DMS114 treated with DMSO at 0.1 percent for 48 hours (cell line): Measurements from ENCODE around the gene TBC1D22B.
"Not testable (repeated sequence)": the region's sequence is repeated elsewhere in the genome, so short reads cannot be mapped to it uniquely, and the experiment has no call there.

Experiments
- DNase-seq: peaks from one replicate; lab custom pipeline; 2025; ENCODE audit not compliant: unreplicated experiment; lab: John Stamatoyannopoulos, UW

TBC1D22B gene

DNA sequence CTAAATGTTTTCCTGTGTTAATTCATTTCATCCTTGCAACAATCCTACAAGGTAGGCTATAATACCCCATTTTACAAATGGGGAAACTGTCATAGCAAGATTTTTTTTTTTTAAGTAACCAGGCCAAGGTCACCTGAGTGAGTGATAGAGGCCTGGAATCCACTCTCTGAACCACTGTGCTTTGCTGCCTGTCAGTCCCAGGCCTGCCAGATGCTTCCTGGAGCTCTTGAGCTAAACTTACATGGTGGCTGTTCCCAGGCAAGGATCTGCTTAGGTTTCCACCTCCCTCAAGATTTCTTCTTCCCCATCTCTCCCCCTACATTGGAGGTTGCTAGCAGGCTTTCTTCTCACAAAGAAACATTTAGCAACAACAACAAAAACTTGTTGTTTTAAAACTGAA, 63.5 kb downstream of the TBC1D22B start:
- DNase-seq, result no peak

GRCh38 chr6:37321516-37322415, 64.2 kb downstream of the TBC1D22B start:
- DNase-seq, result no peak

DNA sequence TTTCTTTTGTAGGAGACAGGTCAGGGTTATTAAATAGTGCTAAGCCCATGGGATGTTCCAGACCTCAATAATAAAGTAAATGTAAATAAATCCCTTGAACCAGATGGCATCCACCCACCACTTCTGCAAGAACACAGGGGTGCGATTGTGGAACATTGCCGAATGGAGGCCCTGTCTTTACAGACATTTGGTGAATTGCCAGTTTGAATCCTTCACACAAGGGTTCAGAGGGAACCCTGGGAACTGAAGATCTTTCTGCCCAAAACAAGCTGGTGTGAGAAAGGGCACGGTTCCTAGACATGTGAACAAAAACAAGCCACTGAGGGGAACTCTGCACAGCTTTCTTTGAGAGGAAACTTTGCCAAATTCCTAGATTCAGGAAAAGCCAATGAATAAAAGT, 66.0 kb downstream of the TBC1D22B start:
- no peak for DNase-seq

DNA sequence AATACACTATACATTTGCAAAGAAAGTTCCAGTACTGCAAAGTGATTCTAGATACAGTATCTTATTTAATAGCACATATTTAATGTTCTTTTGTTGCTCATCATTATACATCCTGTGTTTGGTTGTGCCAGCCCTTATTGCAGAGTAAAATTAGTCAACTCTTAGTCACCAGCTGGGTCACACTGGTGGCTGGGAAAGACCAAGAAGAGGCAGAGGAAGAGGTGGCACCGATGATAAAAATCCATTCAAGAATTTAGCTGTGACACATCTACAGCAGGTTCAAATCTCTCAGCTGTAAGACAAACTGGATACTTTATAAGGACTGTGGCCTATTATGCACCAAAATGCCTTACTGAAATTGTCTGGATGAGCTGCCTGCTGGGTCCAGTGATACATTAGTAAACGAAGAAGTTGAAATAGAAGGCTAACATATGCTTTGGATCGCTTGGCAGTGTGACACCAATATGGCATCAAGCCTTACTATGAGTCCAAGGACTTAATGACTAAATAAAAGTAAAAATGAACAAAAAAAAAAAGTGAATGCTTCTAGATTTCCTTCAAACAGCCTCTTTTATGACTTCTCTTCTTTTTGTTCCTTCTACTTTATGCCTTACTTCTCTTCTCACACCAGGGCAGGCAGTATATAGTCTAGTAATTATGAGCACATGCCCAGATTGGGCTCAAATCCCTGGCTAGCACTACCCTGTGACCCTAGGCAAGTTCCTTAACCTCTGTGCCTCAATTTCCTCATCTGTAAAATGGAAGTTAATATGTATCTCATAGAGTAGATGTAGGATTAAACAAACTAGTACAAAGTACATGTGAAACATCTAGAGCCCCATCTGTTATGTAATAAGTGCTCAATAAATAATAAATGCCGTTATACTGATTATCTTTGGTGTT, 66.8 kb downstream of the TBC1D22B start:
- DNase-seq, result no peak

- not testable (repeated sequence) for DNase-seq
Observed at GRCh38 chr6:37330345-37330744, 72.8 kb downstream of the TBC1D22B start.

DNA sequence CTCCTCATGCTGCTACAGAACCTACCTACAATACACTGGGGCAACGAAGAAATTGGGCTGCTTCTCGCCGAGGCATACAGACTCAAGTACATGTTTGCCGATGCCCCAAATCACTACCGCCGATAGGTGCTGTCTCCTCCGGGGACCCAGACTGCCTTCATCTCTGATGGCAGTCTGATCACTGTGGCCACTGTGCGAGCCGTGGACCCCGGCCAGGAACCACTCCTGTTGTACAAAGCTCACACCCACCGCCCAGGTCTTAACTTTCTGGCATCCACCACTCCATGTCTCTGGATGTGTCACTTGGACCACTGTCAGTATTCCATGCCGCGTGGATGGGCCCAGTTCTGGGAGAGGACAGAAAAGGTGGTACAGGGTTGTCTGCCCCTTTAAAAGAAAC, 73.5 kb downstream of the TBC1D22B start:
- no peak for DNase-seq

- no peak for DNase-seq
Observed at GRCh38 chr6:37332894-37333293, 75.3 kb downstream of the TBC1D22B start.

DNA sequence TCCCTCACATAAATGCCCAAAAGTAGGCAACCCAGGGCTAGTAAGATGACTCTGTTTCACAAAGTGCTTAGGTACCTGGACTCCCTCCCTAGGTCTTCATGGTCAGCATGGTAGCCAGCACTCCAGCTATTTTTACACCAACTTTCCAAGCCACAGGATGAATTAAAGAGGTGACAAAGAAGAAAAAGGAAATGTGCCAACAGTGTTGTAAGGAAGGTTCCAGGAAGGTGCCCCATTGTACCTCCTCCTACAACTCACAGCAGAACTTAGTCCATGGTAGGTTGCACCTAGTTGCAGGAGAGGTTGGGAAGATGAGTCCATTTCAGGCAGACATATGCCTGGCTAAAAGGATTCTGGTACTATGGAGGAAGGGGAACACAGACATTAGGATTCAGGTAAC, 76.5 kb downstream of the TBC1D22B start:
- no peak for DNase-seq

DNA sequence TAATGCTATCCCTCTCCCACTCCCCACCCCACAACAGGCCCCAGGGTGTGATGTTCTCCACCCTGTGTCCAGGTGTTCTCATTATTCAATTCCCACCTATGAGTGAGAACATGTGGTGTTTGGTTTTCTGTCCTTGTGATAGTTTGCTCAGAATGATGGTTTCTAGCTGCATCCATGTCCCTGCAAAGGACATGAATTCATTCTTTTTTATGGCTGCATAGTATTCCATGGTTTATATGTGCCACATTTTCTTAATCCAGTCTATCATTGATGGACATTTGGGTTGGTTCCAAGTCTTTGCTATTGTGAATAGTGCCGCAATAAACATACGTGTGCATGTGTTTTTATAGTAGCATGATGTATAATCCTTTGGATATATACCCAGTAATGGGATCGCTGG, 80.7 kb downstream of the TBC1D22B start:
- not testable (repeated sequence) for DNase-seq

GRCh38 chr6:37338745-37339255, 81.2 kb downstream of the TBC1D22B start:
- no peak for DNase-seq

DNA sequence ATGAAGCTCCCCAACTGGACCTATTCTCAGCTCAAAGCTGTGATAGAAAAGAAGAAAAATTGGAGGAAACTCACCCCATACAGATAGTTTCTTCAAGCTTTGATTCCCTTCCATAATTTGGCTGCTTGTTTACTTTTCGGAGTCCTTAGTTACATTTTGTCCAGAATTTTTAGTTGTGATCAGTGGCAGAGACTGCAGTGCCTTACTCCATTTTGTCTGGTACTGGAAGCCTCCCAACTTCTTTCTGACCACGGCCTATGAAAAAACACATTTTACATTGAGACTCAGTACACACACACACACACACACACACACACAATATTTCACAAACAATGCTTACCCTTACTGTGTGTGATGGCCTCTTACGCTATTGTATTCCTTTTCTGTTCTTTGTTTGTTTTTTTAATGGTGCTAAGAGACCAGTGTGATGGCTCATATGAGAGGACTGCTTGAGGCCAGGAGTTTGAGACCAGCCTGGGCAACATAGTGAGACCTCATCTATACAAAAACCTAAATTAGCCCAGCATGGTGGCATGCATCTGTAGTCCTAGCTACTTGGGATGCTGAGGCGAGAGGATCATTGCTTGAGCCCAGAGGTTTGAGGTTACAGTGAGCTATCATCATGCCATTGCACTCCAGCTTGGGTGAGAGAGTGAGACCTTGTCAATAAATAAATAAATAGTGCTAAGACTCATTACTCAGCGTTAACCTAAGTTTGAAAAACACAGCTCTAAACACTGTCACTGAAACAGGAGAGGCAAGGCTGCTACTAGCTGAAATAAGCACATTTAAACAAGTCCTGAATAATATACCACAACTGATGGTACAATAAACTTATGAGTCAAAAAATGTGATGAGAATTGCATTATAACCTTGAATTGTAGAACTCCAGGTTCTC, 82.4 kb downstream of the TBC1D22B start:
- no peak for DNase-seq

DNA sequence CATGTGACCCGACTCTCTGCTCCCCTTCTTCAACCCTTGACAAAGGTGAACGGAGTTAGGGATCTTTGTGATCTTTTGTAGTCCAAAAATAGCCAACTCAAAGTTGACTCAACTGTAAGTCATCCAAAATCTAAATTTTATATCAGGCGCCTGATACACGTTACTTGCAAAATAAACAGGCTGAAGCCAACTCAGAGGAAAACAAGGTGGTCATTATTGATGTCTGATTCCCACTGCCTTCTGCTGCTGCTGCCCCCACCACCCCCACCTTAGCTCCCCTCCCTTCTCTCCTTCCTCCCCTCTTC, 83.0 kb downstream of the TBC1D22B start:
- DNase-seq, result no peak

DNA sequence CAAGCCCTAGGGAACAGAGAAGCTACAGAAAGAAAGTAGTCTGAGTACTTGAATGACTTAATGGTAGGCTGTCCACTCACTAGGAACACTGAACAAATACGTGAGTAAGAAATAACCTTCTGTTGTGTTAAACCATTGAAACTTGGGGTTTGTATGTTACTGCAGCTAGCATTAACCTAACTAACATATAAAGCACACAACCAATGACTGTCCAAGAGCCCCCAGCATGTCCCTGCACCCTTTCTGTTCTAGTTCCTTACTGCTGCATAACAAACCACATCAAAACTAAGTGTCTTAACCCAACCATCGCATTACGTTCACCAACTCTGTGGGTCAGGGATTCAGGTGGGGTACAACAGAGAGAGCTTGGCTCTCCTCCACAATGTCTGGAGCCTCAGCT, 85.7 kb downstream of the TBC1D22B start:
- DNase-seq, result no peak

DNA sequence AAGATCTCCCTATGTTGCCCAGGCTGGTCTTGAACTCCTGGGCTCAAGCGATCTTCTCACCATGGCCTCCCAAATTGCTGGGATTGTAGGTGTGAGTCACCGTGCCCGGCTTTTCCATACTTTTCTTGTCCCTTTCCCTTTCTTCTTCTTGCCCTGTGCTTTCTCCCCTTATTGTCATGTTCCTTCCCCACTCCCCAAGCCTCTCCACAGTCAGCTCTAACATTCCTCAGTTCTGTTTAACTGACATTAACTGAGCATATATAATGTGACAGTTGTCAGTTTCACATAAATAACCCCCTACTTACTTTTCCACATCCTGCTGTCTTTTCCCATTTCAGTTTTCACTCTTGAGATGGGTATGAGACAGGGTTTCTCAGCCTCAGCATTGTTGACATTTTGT, 86.7 kb downstream of the TBC1D22B start:
- DNase-seq, result no peak

DNA sequence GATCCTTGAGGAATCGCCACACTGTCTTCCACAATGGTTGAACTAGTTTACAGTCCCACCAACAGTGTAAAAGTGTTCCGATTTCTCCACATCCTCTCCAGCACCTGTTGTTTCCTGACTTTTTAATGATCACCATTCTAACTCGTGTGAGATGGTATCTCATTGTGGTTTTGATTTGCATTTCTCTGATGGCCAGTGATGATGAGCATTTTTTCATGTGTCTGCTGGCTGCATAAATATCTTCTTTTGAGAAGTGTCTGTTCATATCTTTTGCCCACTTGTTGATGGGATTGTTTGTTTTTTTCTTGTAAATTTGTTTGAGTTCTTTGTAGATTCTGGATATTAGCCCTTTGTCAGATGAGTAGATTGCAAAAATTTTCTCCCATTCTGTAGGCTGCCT, 88.2 kb downstream of the TBC1D22B start:
- DNase-seq, result not testable (repeated sequence)

GRCh38 chr6:37347177-37347576, 89.6 kb downstream of the TBC1D22B start:
- DNase-seq, result no peak

DNA sequence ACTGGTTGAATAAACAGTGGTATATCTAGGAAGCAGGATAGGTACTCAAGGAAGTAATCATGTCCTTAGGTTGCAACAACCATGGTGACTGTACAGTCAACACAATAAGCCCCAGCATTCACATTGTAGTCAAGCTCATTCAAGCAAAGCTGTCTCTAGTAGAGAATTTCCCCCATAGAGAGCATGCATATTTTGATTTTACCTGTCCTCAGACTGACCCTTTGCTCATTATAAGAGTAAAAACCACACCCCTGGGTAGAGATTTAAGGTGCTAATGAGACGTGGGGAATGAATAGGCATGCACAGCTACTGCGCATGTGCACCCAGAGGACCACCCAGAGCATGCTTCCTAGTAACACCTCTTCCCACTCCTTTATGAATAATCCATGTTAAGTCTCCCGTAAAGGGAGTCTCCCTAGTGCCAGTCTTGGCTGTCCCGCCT, 90.1 kb downstream of the TBC1D22B start:
- no peak for DNase-seq

- DNase-seq, result no peak
Observed at GRCh38 chr6:37351027-37351426, 93.5 kb downstream of the TBC1D22B start.

DNA sequence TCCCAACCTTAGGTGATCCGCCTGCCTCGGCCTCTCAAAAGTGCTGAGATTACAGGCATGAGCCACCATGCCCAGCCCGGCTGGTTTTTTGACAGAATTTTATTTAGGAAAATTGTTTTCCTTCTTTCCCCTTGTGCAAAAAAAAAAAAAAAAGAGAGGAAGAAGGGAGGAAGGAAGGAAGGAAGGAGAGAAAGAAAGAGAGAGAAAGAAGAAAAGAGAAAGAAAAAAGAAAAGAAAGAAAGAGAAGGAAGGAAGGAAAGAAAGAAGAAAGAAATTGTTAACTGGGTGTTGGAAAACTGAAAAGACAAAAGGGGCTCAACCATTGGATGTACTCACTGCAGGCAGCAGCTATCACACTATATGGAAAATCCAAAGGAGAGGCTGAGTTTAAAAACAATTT, 94.8 kb downstream of the TBC1D22B start:
- DNase-seq, result no peak

GRCh38 chr6:37353761-37354525, 96.4 kb downstream of the TBC1D22B start, which contains the start of gene RNF8:
Gene RNF8 (plus strand): TSS chr6:37353983. CDS start chr6:37354165, 182 bp downstream.
- peak; percentile 93 for DNase-seq
